Left kidney (tissue), 2 donors: ENCODE data around the gene RFFL. TPM values are rescaled to one million over a fixed set of nuclear protein-coding genes. Genes with fewer than 3 reads are reported as not detected.
"Not testable (repeated sequence)": the region's sequence is repeated elsewhere in the genome, so short reads cannot be mapped to it uniquely, and the experiment has no call there.

Experiments used
- DNase-seq: peaks from one replicate; pipeline ENCODE4 v3.0.0-alpha.2; 2013
- polyA plus RNA-seq: library from polyadenylated mRNA; unstranded; fragments of 120-200 nt; gene quantifications from one replicate; pipeline ENCODE4 v1.2.1, GENCODE V29; 2013; ENCODE audit not compliant: insufficient read length

RFFL gene
- polyA plus RNA-seq, 1 donor = 25.9 TPM

- DNase-seq = no peak
Measured at GRCh38 chr17:35006961-35007360, 56.5 kb downstream of the RFFL start.

DNA sequence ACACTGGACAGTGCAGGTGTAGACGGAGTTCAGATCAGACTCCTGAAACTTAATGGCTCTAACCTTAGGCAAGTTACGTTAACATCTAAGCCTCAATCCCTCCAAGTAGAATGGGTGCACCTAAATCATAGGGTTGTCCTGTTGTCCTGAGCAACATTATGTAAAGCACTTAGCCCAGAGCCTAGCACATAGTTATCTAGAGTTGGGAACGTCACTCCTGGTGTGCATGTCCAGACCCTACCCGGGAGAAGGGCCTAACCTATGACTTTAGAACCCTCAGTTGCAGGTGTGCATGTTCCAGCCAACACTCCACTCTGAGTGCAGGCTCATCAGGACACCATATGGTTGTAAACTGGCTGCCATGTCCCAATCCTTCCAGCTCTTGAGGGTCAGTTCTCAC is 57.2 kb downstream of the RFFL start:
- no peak for DNase-seq

- DNase-seq = no peak
Measured at GRCh38 chr17:35003778-35004177, 59.7 kb downstream of the RFFL start.

DNA sequence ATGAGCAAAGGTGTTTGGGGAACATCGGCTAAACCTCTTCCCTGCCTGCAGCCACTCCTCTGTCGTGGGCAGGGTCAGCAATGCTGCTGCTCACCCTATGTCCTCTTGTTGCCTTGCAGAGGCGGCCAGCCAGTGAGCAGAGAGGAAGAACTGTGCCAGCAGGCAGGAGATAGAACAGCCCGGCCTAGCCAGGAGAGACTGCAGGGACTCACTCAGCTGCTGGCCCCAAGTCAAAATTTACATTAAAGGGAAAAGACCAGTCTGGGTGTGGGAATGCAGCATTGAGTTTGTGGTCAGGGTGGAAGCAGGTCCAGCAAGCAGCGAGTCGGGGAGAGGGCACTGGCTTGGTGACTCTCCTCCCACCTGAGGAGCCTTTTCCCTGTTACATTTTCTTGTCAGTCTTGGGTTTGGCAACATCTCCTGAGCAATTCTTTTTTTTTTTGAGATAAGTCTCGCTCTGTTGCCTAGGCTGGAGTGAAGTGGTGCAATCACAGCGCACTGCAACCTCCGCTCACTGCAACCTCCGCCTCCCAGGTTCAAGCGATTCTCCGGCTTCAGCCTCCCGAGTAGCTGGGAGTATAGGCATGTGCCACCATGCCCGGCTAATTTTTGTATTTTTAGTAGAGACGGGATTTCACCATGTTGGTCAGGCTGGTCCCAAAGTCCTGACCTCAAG is 60.5 kb downstream of the RFFL start:
- no peak for DNase-seq

DNA sequence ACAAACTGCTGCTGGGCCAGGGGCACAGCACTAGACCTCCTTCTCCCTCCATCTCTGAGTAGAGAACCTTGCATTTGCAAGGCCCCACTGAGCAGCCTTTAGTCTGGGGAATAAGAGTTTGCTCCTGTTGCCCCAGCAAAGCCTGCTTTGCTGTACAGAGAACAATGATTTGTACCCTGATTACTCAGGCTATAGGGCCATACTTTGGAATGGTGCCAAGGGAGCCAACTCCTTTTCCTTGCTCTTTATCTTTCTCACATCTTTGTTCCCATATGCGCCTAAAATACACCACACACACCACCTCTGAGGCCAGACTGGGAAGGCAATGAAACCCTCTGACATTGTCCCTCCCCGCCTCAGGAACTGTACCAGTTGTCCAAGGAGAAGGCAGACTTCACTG is 62.0 kb downstream of the RFFL start:
- DNase-seq = no peak

- not testable (repeated sequence) for DNase-seq
Measured at GRCh38 chr17:35000965-35001364, 62.5 kb downstream of the RFFL start.

DNA sequence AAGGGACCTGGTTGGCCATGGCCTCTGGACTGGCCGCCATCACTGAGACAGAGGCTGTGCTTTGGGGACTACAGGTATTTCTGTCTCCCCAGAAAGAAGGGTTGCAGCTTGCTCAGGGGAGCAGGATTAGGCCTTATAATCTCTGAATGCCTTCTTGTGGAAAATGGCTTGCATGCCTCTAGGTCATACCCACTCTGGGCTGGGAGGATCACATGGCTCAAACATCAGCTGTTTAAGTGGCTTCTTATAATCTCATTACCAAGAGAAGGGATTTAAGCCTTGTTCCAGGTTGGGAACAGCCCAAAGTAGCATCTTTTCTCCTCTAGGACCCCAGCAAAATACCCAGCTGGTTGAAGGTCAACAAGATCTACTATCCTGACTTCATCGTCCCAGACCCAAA is 64.1 kb downstream of the RFFL start:
- DNase-seq = no peak

GRCh38 chr17:34998205-34998604 is 65.3 kb downstream of the RFFL start:
- DNase-seq = no peak

DNA sequence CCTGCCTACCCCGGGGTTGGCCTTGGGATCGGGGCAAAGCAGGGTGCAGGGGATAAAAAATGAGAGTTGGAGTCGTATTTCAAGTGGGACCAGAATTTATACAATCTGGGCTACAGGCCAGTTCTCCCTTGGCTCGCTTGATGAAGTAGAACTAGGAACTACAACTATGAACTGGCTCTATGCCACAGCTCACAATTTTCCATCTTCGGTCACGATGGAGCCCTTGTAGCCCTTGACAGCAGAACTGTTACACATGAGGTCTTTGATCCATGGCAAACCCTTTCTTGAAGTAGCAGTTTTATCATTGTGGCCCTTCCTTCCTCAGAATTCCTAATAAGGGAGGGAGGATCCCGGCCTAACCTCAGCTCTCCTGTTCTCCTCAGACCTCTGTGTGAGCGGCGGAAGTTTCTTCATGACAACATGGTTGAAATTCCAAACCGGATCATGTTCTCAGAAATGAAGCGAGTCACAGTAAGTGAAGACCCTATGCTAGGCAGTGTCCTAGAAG is 66.1 kb downstream of the RFFL start:
- DNase-seq = peak; percentile 81

GRCh38 chr17:34996422-34997285 is 66.9 kb downstream of the RFFL start:
- no peak for DNase-seq

GRCh38 chr17:34993031-34993430 is 70.5 kb downstream of the RFFL start:
- DNase-seq = no peak

GRCh38 chr17:34991606-34992005 is 71.9 kb downstream of the RFFL start:
- DNase-seq = no peak

DNA sequence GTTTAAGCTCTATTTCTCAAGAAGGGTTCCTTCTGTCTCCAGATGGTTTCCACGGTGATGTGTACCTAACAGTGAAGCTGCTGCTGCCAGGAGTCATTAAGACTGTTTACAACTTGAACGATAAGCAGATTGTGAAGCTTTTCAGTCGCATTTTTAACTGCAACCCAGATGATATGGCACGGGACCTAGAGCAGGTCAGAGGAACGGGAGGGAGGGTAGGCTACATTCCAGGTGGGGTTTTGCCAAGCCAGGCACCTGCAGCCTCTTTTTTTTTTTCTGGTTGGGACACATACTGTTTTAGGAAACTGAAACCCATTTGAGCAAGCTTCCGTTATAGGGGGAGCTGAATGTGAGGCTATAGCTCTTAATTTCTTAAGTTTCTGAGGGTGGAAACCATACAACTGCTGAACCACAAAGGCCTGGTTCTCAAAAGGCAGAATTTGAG is 72.6 kb downstream of the RFFL start:
- DNase-seq = no peak

DNA sequence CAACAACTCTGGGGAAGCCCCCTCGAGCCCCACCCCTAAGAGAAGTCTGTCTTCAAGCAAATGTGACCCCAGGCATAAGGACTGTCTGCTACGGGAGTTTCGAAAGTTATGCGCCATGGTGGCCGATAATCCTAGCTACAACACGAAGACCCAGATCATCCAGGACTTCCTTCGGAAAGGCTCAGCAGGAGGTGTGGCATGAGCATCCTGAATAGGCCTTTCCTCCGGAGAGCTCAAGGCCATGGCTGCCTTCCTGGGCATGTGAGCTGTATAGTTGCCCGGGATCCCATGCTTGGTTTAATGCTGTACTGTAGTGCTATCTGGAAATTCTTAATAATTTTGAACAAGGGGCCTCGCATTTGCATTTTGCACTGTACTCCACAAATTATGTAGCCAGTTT is 74.0 kb downstream of the RFFL start:
- DNase-seq = no peak

- no peak for DNase-seq
Measured at GRCh38 chr17:34988644-34989043, 74.9 kb downstream of the RFFL start.

- no peak for DNase-seq
Measured at GRCh38 chr17:34987232-34987631, 76.3 kb downstream of the RFFL start.

DNA sequence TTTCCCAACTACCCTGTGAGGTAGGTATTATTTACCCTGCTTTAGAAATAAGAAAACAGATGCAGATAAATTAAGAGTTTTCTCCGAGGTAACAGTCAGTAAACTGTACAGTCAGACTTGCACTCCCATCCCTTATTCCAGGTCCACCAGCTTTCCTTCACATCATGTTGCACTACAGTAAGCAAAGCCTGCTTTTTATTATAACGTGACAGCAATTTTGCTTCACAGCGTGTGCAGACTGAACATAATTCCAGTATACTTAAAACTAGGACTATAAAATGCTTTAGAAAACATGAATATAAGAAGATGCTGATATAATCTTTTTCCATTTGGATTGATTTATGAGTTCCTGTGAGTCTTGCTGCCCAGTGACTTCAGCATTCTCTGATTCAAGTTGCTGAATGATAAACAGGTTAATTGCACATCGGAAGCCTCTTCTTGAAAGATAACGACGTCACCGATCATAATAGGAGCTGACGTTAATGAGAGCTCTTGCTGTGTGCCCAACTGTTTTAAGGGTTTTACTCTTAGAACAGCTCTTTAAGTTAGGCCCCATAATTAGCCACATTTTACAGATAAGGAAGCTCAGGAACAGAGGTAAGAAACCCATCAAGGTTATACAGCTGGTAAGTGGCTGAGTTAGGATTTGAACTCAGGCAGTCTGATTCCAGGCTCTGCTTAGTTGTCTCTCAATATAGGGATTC is 81.8 kb downstream of the RFFL start:
- peak; percentile 15 for DNase-seq

GRCh38 chr17:34980681-34981537 is 82.6 kb downstream of the RFFL start:
- DNase-seq = peak; percentile 79

- peak; percentile 94 for DNase-seq
Measured at GRCh38 chr17:34980353-34980680, 83.2 kb downstream of the RFFL start, which contains the start of gene LIG3. LIG3 (plus strand) TSS chr17:34980512; CDS start chr17:34983006, 2,494 bp downstream.

DNA sequence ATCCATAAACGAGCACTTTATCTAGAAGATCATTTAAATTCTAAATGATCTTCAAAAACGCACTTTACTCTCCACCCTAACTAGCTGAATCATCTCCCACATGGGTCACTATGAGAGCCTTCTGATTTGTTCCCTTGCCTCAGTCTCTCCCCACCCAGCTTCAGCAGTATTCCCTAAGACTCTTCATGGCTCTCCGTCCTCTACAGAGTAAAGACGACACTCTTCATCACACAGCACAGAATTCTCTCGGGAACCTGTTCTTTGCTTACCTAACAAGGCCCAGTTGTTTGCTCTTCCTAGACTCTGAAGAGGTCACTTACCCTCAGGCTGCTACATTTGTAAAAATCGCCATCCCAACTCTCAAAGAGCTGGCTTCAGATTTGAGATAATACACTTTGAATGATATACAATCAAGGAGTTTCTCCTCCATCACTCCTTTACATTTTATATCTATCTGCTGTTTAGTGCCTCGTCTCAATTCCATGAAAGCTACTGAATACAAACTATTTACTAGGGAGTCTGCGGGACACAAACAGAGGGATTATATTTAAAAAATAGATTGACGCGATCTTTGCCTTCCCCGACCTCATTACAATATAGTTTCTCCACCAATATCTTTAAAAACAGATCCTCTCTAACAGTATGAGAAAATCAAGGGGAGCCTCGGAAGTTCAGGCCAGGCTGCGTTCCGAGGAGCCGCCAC is 83.7 kb downstream of the RFFL start:
- DNase-seq = no peak

GRCh38 chr17:34979153-34979552 is 84.4 kb downstream of the RFFL start:
- DNase-seq = no peak
